GM19239 (cell line): ENCODE results near the gene LRRTM4.

ENCODE experiments used
- DNase-seq: peaks from one replicate; pipeline ENCODE4 v3.0.0; 2011; ENCODE audit warnings: low spot score; ENCODE audit not compliant: insufficient read length
- FAIRE-seq: peaks from 2 replicates; lab custom pipeline; 2011; peaks lifted over from hg19 to GRCh38; lab: Jason Lieb, UNC

LRRTM4 gene

GRCh38 chr2:76940559-76940958 lies 581.6 kb downstream of the LRRTM4 start:
- FAIRE-seq (no peak), DNase-seq (no peak)

GRCh38 chr2:76938153-76938552 lies 584.0 kb downstream of the LRRTM4 start:
- FAIRE-seq = no peak

GRCh38 chr2:76932550-76932949 lies 589.6 kb downstream of the LRRTM4 start:
- no peak for DNase-seq

More at GRCh38 chr2:76938153-76938552, 584.0 kb downstream of the LRRTM4 start:
- no peak for DNase-seq

GRCh38 chr2:76930056-76930744 lies 592.0 kb downstream of the LRRTM4 start:
- FAIRE-seq (no peak), DNase-seq (no peak)

More at GRCh38 chr2:76932550-76932949, 589.6 kb downstream of the LRRTM4 start:
- FAIRE-seq = no peak

GRCh38 chr2:76928026-76928425 lies 594.1 kb downstream of the LRRTM4 start:
- no peak for FAIRE-seq
- DNase-seq = no peak

GRCh38 chr2:76921006-76921405 lies 601.2 kb downstream of the LRRTM4 start:
- DNase-seq (no peak), FAIRE-seq (no peak)

GRCh38 chr2:76895469-76895868 lies 626.7 kb downstream of the LRRTM4 start:
- no peak for DNase-seq

GRCh38 chr2:76870581-76870980 lies 651.6 kb downstream of the LRRTM4 start:
- no peak for DNase-seq
- no peak for FAIRE-seq

More at GRCh38 chr2:76895469-76895868, 626.7 kb downstream of the LRRTM4 start:
- FAIRE-seq = no peak

- FAIRE-seq = no peak
- no peak for DNase-seq
Measured at GRCh38 chr2:76870011-76870410, 652.2 kb downstream of the LRRTM4 start.

GRCh38 chr2:76867854-76868253 lies 654.3 kb downstream of the LRRTM4 start:
- FAIRE-seq = no peak

GRCh38 chr2:76866464-76866863 lies 655.7 kb downstream of the LRRTM4 start:
- FAIRE-seq = no peak
- no peak for DNase-seq

More at GRCh38 chr2:76867854-76868253, 654.3 kb downstream of the LRRTM4 start:
- DNase-seq = no peak

- FAIRE-seq (no peak), DNase-seq (no peak)
Measured at GRCh38 chr2:76862901-76863300, 659.3 kb downstream of the LRRTM4 start.

GRCh38 chr2:76861708-76862107 lies 660.5 kb downstream of the LRRTM4 start:
- FAIRE-seq (no peak), DNase-seq (no peak)

- FAIRE-seq (no peak), DNase-seq (no peak)
Measured at GRCh38 chr2:76851000-76851399, 671.2 kb downstream of the LRRTM4 start.

- FAIRE-seq = no peak
- no peak for DNase-seq
Measured at GRCh38 chr2:76849086-76849485, 673.1 kb downstream of the LRRTM4 start.

GRCh38 chr2:76839826-76840225 lies 682.4 kb downstream of the LRRTM4 start:
- DNase-seq (no peak), FAIRE-seq (no peak)

GRCh38 chr2:76829374-76830234 lies 692.6 kb downstream of the LRRTM4 start:
- DNase-seq = no peak
- no peak for FAIRE-seq

- FAIRE-seq (no peak), DNase-seq (no peak)
Measured at GRCh38 chr2:76826691-76827090, 695.5 kb downstream of the LRRTM4 start.

GRCh38 chr2:76825140-76825970 lies 696.8 kb downstream of the LRRTM4 start:
- no peak for FAIRE-seq
- no peak for DNase-seq

- FAIRE-seq = no peak
- no peak for DNase-seq
Measured at GRCh38 chr2:76821731-76822130, 700.4 kb downstream of the LRRTM4 start.
